ENCODE measurements around the gene TSPAN18. TPM values are rescaled to one million over a fixed set of nuclear protein-coding genes. Genes with fewer than 3 reads are reported as not detected.

The TSPAN18 gene
- total and polyA plus RNA-seq, 10 of the 15 experiments (the other 5 are each of a cell fraction or from before 2014, with no cell fraction given), result 0.02 to 0.77 (median 0.13) TPM; not detected in 1

DNA sequence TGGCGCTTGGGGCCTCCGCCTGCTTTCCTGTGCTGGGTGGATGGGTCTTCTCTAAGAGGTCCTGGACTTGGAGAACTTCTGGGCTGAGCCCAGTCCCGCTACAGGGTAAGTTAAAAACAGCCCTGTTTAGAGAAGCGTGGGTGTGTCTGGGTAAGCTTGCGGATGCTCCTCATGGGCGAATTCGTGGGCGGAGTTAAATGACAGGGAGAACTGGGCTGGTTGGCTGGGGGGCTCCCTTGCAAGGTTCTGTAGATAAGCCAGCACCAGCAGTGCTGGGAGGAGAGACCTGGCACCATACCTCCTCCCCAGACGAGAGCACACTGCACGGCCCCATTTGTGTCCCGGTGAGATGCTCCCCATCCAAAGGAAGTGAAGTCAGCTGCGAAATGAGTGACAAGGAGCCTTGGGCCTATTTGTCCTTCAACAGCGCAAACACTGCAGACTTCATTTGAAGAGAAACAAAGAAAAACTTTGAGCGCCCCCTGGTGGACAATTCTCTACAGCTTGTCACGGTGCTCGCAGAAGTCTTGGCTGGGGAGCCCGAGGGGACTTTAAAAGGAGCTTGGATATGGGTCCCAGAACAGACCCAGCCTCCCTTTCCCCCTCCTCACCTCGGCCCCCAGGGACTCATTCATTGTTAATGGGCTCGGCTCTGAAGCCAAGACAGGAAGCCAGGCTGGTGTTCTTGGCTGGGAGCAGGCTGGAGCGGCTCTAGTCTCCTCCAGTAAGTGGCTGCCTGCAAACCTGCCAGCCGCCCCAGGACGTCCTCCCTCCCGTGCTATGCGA, 184.5 kb downstream of the TSPAN18 start (continued):
- TF ChIP-seq CREM (IDR thresholded peaks at IDR 0.05; ENCODE audit: low read depth) (0 out of 2 replicates have a peak, but pooled peaks have one; percentile 10), NR2F1 (conservative IDR thresholded peaks at IDR 0.05) (no peak), RAD21 (IDR thresholded peaks at IDR 0.05; ENCODE audit: insufficient read depth, low read depth, low read length) (peak; percentile 83), CBX5 (IDR thresholded peaks at IDR 0.05; ENCODE audit: low read depth) (no peak), EGR1 (IDR thresholded peaks at IDR 0.05; ENCODE audit: borderline replicate concordance in 1 of 2, low read depth in 2 of 2, low read length in 2 of 2) (no peak), KLF5 (IDR thresholded peaks at IDR 0.05; ENCODE audit: partially characterized antibody) (no peak), POU2F2 (IDR thresholded peaks at IDR 0.05; ENCODE audit: borderline replicate concordance, low read depth, low read length) (no peak), EP300 (IDR thresholded peaks at IDR 0.05; ENCODE audit: borderline replicate concordance in 1 of 2, control insufficient read depth in 1 of 2, low read depth in 2 of 2, low read length in 2 of 2) (no peak), ZNF384 (IDR thresholded peaks at IDR 0.05; ENCODE audit: borderline replicate concordance, low read depth, low read length) (no peak), ZSCAN29 (IDR thresholded peaks at IDR 0.05) (no peak), ZNF622 (IDR thresholded peaks at IDR 0.05) (no peak), ESRRA (IDR thresholded peaks at IDR 0.05; ENCODE audit: low read length) (no peak), ZBED1 (IDR thresholded peaks at IDR 0.05; ENCODE audit: borderline replicate concordance) (no peak)
- TF ChIP-seq, protein P1, sequence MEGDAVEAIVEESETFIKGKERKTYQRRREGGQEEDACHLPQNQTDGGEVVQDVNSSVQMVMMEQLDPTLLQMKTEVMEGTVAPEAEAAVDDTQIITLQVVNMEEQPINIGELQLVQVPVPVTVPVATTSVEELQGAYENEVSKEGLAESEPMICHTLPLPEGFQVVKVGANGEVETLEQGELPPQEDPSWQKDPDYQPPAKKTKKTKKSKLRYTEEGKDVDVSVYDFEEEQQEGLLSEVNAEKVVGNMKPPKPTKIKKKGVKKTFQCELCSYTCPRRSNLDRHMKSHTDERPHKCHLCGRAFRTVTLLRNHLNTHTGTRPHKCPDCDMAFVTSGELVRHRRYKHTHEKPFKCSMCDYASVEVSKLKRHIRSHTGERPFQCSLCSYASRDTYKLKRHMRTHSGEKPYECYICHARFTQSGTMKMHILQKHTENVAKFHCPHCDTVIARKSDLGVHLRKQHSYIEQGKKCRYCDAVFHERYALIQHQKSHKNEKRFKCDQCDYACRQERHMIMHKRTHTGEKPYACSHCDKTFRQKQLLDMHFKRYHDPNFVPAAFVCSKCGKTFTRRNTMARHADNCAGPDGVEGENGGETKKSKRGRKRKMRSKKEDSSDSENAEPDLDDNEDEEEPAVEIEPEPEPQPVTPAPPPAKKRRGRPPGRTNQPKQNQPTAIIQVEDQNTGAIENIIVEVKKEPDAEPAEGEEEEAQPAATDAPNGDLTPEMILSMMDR (IDR thresholded peaks at IDR 0.05 in 2 of 3, conservative IDR thresholded peaks at IDR 0.05 in 1 of 3; ENCODE audit: control insufficient read depth in 2 of 3, extremely low read depth in 1 of 3, insufficient read depth in 1 of 3, low read depth in 3 of 3, low read length in 3 of 3), result peak; percentile 68 to 77 (median 76)
- TF ChIP-seq, protein P2, sequence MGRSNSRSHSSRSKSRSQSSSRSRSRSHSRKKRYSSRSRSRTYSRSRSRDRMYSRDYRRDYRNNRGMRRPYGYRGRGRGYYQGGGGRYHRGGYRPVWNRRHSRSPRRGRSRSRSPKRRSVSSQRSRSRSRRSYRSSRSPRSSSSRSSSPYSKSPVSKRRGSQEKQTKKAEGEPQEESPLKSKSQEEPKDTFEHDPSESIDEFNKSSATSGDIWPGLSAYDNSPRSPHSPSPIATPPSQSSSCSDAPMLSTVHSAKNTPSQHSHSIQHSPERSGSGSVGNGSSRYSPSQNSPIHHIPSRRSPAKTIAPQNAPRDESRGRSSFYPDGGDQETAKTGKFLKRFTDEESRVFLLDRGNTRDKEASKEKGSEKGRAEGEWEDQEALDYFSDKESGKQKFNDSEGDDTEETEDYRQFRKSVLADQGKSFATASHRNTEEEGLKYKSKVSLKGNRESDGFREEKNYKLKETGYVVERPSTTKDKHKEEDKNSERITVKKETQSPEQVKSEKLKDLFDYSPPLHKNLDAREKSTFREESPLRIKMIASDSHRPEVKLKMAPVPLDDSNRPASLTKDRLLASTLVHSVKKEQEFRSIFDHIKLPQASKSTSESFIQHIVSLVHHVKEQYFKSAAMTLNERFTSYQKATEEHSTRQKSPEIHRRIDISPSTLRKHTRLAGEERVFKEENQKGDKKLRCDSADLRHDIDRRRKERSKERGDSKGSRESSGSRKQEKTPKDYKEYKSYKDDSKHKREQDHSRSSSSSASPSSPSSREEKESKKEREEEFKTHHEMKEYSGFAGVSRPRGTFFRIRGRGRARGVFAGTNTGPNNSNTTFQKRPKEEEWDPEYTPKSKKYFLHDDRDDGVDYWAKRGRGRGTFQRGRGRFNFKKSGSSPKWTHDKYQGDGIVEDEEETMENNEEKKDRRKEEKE (IDR thresholded peaks at IDR 0.05), result no peak
- TF ChIP-seq, protein P3, sequence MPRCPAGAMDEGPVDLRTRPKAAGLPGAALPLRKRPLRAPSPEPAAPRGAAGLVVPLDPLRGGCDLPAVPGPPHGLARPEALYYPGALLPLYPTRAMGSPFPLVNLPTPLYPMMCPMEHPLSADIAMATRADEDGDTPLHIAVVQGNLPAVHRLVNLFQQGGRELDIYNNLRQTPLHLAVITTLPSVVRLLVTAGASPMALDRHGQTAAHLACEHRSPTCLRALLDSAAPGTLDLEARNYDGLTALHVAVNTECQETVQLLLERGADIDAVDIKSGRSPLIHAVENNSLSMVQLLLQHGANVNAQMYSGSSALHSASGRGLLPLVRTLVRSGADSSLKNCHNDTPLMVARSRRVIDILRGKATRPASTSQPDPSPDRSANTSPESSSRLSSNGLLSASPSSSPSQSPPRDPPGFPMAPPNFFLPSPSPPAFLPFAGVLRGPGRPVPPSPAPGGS (IDR thresholded peaks at IDR 0.05; ENCODE audit: borderline replicate concordance, insufficient read depth, low read depth, low read length, poor library complexity, severe bottlenecking), result no peak
- TF ChIP-seq, protein P4, sequence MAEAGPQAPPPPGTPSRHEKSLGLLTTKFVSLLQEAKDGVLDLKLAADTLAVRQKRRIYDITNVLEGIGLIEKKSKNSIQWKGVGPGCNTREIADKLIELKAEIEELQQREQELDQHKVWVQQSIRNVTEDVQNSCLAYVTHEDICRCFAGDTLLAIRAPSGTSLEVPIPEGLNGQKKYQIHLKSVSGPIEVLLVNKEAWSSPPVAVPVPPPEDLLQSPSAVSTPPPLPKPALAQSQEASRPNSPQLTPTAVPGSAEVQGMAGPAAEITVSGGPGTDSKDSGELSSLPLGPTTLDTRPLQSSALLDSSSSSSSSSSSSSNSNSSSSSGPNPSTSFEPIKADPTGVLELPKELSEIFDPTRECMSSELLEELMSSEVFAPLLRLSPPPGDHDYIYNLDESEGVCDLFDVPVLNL (IDR thresholded peaks at IDR 0.05; ENCODE audit: low read depth, low read length), result no peak
- TF ChIP-seq, protein P5, sequence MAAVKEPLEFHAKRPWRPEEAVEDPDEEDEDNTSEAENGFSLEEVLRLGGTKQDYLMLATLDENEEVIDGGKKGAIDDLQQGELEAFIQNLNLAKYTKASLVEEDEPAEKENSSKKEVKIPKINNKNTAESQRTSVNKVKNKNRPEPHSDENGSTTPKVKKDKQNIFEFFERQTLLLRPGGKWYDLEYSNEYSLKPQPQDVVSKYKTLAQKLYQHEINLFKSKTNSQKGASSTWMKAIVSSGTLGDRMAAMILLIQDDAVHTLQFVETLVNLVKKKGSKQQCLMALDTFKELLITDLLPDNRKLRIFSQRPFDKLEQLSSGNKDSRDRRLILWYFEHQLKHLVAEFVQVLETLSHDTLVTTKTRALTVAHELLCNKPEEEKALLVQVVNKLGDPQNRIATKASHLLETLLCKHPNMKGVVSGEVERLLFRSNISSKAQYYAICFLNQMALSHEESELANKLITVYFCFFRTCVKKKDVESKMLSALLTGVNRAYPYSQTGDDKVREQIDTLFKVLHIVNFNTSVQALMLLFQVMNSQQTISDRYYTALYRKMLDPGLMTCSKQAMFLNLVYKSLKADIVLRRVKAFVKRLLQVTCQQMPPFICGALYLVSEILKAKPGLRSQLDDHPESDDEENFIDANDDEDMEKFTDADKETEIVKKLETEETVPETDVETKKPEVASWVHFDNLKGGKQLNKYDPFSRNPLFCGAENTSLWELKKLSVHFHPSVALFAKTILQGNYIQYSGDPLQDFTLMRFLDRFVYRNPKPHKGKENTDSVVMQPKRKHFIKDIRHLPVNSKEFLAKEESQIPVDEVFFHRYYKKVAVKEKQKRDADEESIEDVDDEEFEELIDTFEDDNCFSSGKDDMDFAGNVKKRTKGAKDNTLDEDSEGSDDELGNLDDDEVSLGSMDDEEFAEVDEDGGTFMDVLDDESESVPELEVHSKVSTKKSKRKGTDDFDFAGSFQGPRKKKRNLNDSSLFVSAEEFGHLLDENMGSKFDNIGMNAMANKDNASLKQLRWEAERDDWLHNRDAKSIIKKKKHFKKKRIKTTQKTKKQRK (IDR thresholded peaks at IDR 0.05; ENCODE audit: low read depth, low read length), result no peak
